Measurements from ENCODE around the gene UBE2S.
"Not testable (repeated sequence)": the region's sequence is repeated elsewhere in the genome, so short reads cannot be mapped to it uniquely, and the experiment has no call there.

Gene UBE2S

GRCh38 chr19:55451163-55451964, 43.8 kb upstream of the UBE2S start:
- no peak overlapping the region for H3K4me3 ChIP-seq (ENCODE audit: low read depth, low read length)
- no peak for TF ChIP-seq CTCF (IDR thresholded peaks at IDR 0.05; ENCODE audit: control insufficient read depth, extremely low read depth, insufficient read depth)
- no peak for DNase-seq (ENCODE audit: low read depth)

- H3K4me3 ChIP-seq (ENCODE audit: low read depth, low read length): no peak overlapping the region
- DNase-seq (ENCODE audit: low read depth): no peak
- TF ChIP-seq CTCF (IDR thresholded peaks at IDR 0.05; ENCODE audit: control insufficient read depth, extremely low read depth, insufficient read depth): no peak
Observed at GRCh38 chr19:55449469-55449868, 41.9 kb upstream of the UBE2S start.

- not testable (repeated sequence) for H3K4me3 ChIP-seq (ENCODE audit: low read depth, low read length); DNase-seq (ENCODE audit: low read depth)
Observed at GRCh38 chr19:55448175-55448490, 40.5 kb upstream of the UBE2S start.

GRCh38 chr19:55447421-55448174, 40.0 kb upstream of the UBE2S start:
- TF ChIP-seq CTCF (IDR thresholded peaks at IDR 0.05; ENCODE audit: control insufficient read depth, extremely low read depth, insufficient read depth): no peak
- no peak for DNase-seq (ENCODE audit: low read depth)

GRCh38 chr19:55446060-55446459, 38.5 kb upstream of the UBE2S start:
- no peak for DNase-seq (ENCODE audit: low read depth)
- no peak for TF ChIP-seq CTCF (IDR thresholded peaks at IDR 0.05; ENCODE audit: control insufficient read depth, extremely low read depth, insufficient read depth)
- H3K4me3 ChIP-seq (ENCODE audit: low read depth, low read length): no peak overlapping the region

More at GRCh38 chr19:55447421-55448174, 40.0 kb upstream of the UBE2S start:
- H3K4me3 ChIP-seq (ENCODE audit: low read depth, low read length): no peak overlapping the region

- no peak overlapping the region for H3K4me3 ChIP-seq (ENCODE audit: low read depth, low read length)
- DNase-seq (ENCODE audit: low read depth): no peak
- TF ChIP-seq CTCF (IDR thresholded peaks at IDR 0.05; ENCODE audit: control insufficient read depth, extremely low read depth, insufficient read depth): no peak
Observed at GRCh38 chr19:55444646-55445045, 37.1 kb upstream of the UBE2S start.

- H3K4me3 ChIP-seq (ENCODE audit: low read depth, low read length): no peak overlapping the region
- no peak for DNase-seq (ENCODE audit: low read depth)
- no peak for TF ChIP-seq CTCF (IDR thresholded peaks at IDR 0.05; ENCODE audit: control insufficient read depth, extremely low read depth, insufficient read depth)
Observed at GRCh38 chr19:55443824-55444480, 36.4 kb upstream of the UBE2S start.

All from LNCaP clone FGC (cell line).